HEK293 (cell line): Measurements from ENCODE around the gene SRD5A1.

ENCODE experiments used
- CTCF ChIA-PET: fragments of 350-600 bp; formaldehyde crosslinking; extraction: SDS; loops from one replicate; lab custom pipeline; 2021; ENCODE audit warnings: antibody characterized with exemption; lab: Yijun Ruan, JAX
- POLR2A ChIA-PET: fragments of 300-600 bp; formaldehyde crosslinking; extraction: SDS; loops from one replicate; lab custom pipeline; 2020; ENCODE audit warnings: antibody characterized with exemption, inconsistent platforms; lab: Yijun Ruan, JAX
- H3K27ac ChIP-seq: fragments of 200-500 bp; sonication (Bioruptor generic); 2 replicates; pipeline ENCODE4 v1.5.1; 2014; ENCODE audit warnings: low read depth, low read length, control low read depth, inconsistent platforms; ENCODE audit errors: extremely low read depth
- H3K36me3 ChIP-seq, 2 experiments: fragments of 200-500 bp in 1 of 2; sonication (Bioruptor generic) in 1 of 2; 1 replicate in 1 of 2; 2 replicates in 1 of 2; pipeline ENCODE4 v1.5.1; 2014 to 2017; ENCODE audit warnings: inconsistent platforms in 2 of 2, low read length in 2 of 2; ENCODE audit not compliant: control insufficient read depth in 2 of 2, insufficient read depth in 1 of 2
- H3K4me1 ChIP-seq: fragments of 200-500 bp; sonication (Bioruptor generic); 2 replicates; pipeline ENCODE4 v1.5.1; 2014; ENCODE audit warnings: mild to moderate bottlenecking, low read length, inconsistent platforms; ENCODE audit not compliant: control insufficient read depth, insufficient read depth
- H3K4me3 ChIP-seq: 2 replicates; pipeline ENCODE4 v1.5.1; 2011; ENCODE audit warnings: low read depth, mild to moderate bottlenecking, control low read depth, low read length, moderate library complexity
- H3K9me3 ChIP-seq: fragments of 200-500 bp; sonication (Bioruptor generic); 2 replicates; pipeline ENCODE4 v1.5.1; 2014; ENCODE audit warnings: low read depth, low read length, inconsistent platforms; ENCODE audit not compliant: control insufficient read depth, insufficient read depth
- FEZF1 ChIP-seq: fragments of 450-650 bp; formaldehyde crosslinking; IDR thresholded peaks from 2 replicates; pipeline ENCODE4 v1.5.1; 2016; ENCODE audit warnings: missing biosample characterization, missing genetic modification characterization
- GLI4 ChIP-seq: fragments of 450-650 bp; formaldehyde crosslinking; IDR thresholded peaks from 2 replicates; pipeline ENCODE4 v1.5.1; 2016; ENCODE audit warnings: missing biosample characterization, missing genetic modification characterization
- PRDM10 ChIP-seq: fragments of 450-650 bp; formaldehyde crosslinking; IDR thresholded peaks from 2 replicates; pipeline ENCODE4 v1.5.1; 2016; ENCODE audit warnings: missing biosample characterization, missing genetic modification characterization
- ZFP3 ChIP-seq: fragments of 450-650 bp; formaldehyde crosslinking; IDR thresholded peaks from 2 replicates; pipeline ENCODE4 v1.5.1; 2016; ENCODE audit warnings: low read depth, missing biosample characterization, missing genetic modification characterization
- ZNF146 ChIP-seq: fragments of 450-650 bp; formaldehyde crosslinking; IDR thresholded peaks from 2 replicates; pipeline ENCODE4 v1.5.1; 2016; ENCODE audit warnings: missing biosample characterization, missing genetic modification characterization
- ZNF18 ChIP-seq: fragments of 450-650 bp; formaldehyde crosslinking; IDR thresholded peaks from 2 replicates; pipeline ENCODE4 v1.5.1; 2016; ENCODE audit warnings: missing biosample characterization, missing genetic modification characterization
- ZNF266 ChIP-seq: fragments of 450-650 bp; formaldehyde crosslinking; IDR thresholded peaks from 2 replicates; pipeline ENCODE4 v1.5.1; 2016; ENCODE audit warnings: missing biosample characterization, missing genetic modification characterization, low read depth
- ZNF341 ChIP-seq: fragments of 450-650 bp; formaldehyde crosslinking; IDR thresholded peaks from 2 replicates; pipeline ENCODE4; 2016; ENCODE audit warnings: low read depth, missing biosample characterization, missing genetic modification characterization
- ZNF518A ChIP-seq: fragments of 450-650 bp; formaldehyde crosslinking; conservative IDR thresholded peaks from 2 replicates; pipeline ENCODE4 v1.5.1; 2016; ENCODE audit warnings: low read depth, missing biosample characterization, missing genetic modification characterization
- ZNF600 ChIP-seq: fragments of 450-650 bp; formaldehyde crosslinking; IDR thresholded peaks from 2 replicates; pipeline ENCODE4 v1.5.1; 2016; ENCODE audit warnings: missing biosample characterization, missing genetic modification characterization
- ZNF623 ChIP-seq: fragments of 450-650 bp; formaldehyde crosslinking; IDR thresholded peaks from 2 replicates; pipeline ENCODE4 v1.5.1; 2016; ENCODE audit warnings: missing biosample characterization, missing genetic modification characterization
- ZNF777 ChIP-seq: fragments of 450-650 bp; formaldehyde crosslinking; IDR thresholded peaks from 2 replicates; pipeline ENCODE4 v1.5.1; 2017; ENCODE audit warnings: missing biosample characterization, missing genetic modification characterization, borderline replicate concordance

Gene SRD5A1

GRCh38 chr5:6710551-6711318, 77.5 kb downstream of the SRD5A1 start:
- peak; percentile 43; the same call in 1 of the 2 replicates for TF ChIP-seq ZNF341
- TF ChIP-seq ZNF266 (tag by site-specific recombination): no peak
- TF ChIP-seq ZNF623 (tag by site-specific recombination): peak; percentile 97
- H3K9me3 ChIP-seq: no peaks in the 10 kb centered on the region
- H3K36me3 ChIP-seq: no peaks in the 10 kb centered on the region
- POLR2A ChIA-PET: no interaction called here
- H3K4me1 ChIP-seq: peaks cover 3% of the 10 kb centered on the region; the same call in 1 of the 2 replicates
- CTCF ChIA-PET: interaction anchor here (1.0 kb wide), 2 partner anchors 14 to 133 kb away, joined by 3 read pairs; no protein-coding TSS in a partner anchor
- H3K27ac ChIP-seq: no peak overlapping the region
- no peak overlapping the region for H3K4me3 ChIP-seq

GRCh38 chr5:6711409-6712141, 78.3 kb downstream of the SRD5A1 start:
- Histone ChIP-seq H3K36me3 (peaks cover 0 to 8% of the 10 kb centered on the region in 2 experiments; a peak in 1 of 3 replicates), H3K9me3 (no peaks in the 10 kb centered on the region), H3K27ac (peak overlapping the region; percentile 94; the same call in 1 of the 2 replicates), H3K4me1 (peaks cover 11% of the 10 kb centered on the region), H3K4me3 (peak overlapping the region; percentile 72)
- ChIA-PET POLR2A (interaction anchor here (2.3 kb wide), 1 partner anchor 79 kb away, joined by 13 read pairs; the partner anchor contains the start of genes NSUN2 and SRD5A1), CTCF (interaction anchor here (0.6 to 1.0 kb wide), 2 partner anchors 15 to 233 kb away, joined by 3 read pairs; no protein-coding TSS in a partner anchor)
- TF ChIP-seq FEZF1 (tag by site-specific recombination) (no peak), ZNF600 (tag by site-specific recombination) (no peak), GLI4 (tag by site-specific recombination) (no peak), ZNF146 (peak; percentile 97), ZNF777 (tag by site-specific recombination) (no peak), ZNF18 (tag by site-specific recombination) (no peak), ZNF518A (tag by site-specific recombination) (no peak), PRDM10 (peak; percentile 74), ZFP3 (tag by site-specific recombination) (no peak)
